CD14-positive monocyte (primary cell): ENCODE data around the gene FAM53B. TPM values are rescaled to one million over a fixed set of nuclear protein-coding genes. Genes with fewer than 3 reads are reported as not detected.

ENCODE experiments used
- DNase-seq, 3 donors: peaks; one replicate each; pipeline ENCODE4 v3.0.0-alpha.2; 2011 to 2022
- H2AFZ ChIP-seq: 2 replicates; pipeline ENCODE4 v1.6.0; 2012; ENCODE audit warnings: mild to moderate bottlenecking, low read depth, low read length, inconsistent platforms; ENCODE audit not compliant: insufficient read depth, poor library complexity, severe bottlenecking
- H3K27ac ChIP-seq, 2 donors: 1 replicate in 1 of 2; 2 replicates in 1 of 2; pipeline ENCODE4 v1.5.1; 2012 to 2013; ENCODE audit warnings: low read length in 2 of 2, control low read depth in 1 of 2, inconsistent platforms in 1 of 2, low read depth in 1 of 2, mild to moderate bottlenecking in 1 of 2
- H3K27me3 ChIP-seq, 2 donors: one replicate each; pipeline versions ENCODE4 v1.6.0 to v1.6.1; 2011 to 2013; ENCODE audit warnings: low read length in 2 of 2; ENCODE audit not compliant: control insufficient read depth in 2 of 2, insufficient read depth in 2 of 2
- H3K36me3 ChIP-seq, 2 donors: replicated peaks in 1 of 2; 1 replicate in 1 of 2; 2 replicates in 1 of 2; pipeline versions ENCODE4 v1.5.1 to v1.6.1; 2012 to 2013; ENCODE audit warnings: low read length in 2 of 2, control low read depth in 1 of 2, inconsistent platforms in 1 of 2, mild to moderate bottlenecking in 1 of 2; ENCODE audit not compliant: insufficient read depth in 2 of 2, control insufficient read depth in 1 of 2
- H3K4me1 ChIP-seq, 2 donors: 1 replicate in 1 of 2; 2 replicates in 1 of 2; pipeline versions ENCODE4 v1.5.1 to v1.6.1; 2012 to 2013; ENCODE audit warnings: low read length in 2 of 2, control low read depth in 1 of 2, inconsistent platforms in 1 of 2, mild to moderate bottlenecking in 1 of 2, moderate library complexity in 1 of 2; ENCODE audit not compliant: insufficient read depth in 2 of 2, control insufficient read depth in 1 of 2
- H3K4me2 ChIP-seq: replicated peaks from 2 replicates; pipeline ENCODE3; 2012; ENCODE audit warnings: low read length, moderate library complexity, mild to moderate bottlenecking; ENCODE audit not compliant: poor library complexity, severe bottlenecking; ENCODE audit errors: extremely low read depth
- H3K4me3 ChIP-seq, 3 experiments: fragments of 200-600 bp in 1 of 3; sonication (generic) in 1 of 3; replicated peaks in 1 of 3; 1 replicate in 2 of 3; 2 replicates in 1 of 3; pipeline ENCODE4 v1.5.1; 2011 to 2013; ENCODE audit warnings: low read length in 3 of 3, mild to moderate bottlenecking in 3 of 3, control low read depth in 2 of 3, low read depth in 2 of 3, inconsistent platforms in 1 of 3, moderate library complexity in 1 of 3
- H3K79me2 ChIP-seq: 2 replicates; pipeline ENCODE4 v1.6.0; 2012; ENCODE audit warnings: mild to moderate bottlenecking, control low read depth, inconsistent platforms, low read length, moderate library complexity; ENCODE audit not compliant: insufficient read depth
- H3K9ac ChIP-seq: 2 replicates; pipeline ENCODE4 v1.6.0; 2017; ENCODE audit warnings: low read length, mild to moderate bottlenecking; ENCODE audit not compliant: insufficient read depth, poor library complexity, severe bottlenecking
- H3K9me3 ChIP-seq, 2 donors: replicated peaks in 1 of 2; 1 replicate in 1 of 2; 2 replicates in 1 of 2; pipeline versions ENCODE4 v1.5.1 to v1.6.1; 2012 to 2013; ENCODE audit warnings: low read length in 2 of 2, control low read depth in 1 of 2; ENCODE audit not compliant: control insufficient read depth in 1 of 2, insufficient read depth in 1 of 2
- H4K20me1 ChIP-seq: 2 replicates; pipeline ENCODE4 v1.6.0; 2012; ENCODE audit warnings: mild to moderate bottlenecking, low read length, control low read depth, moderate library complexity; ENCODE audit not compliant: insufficient read depth
- H3K27ac Mint-ChIP-seq, 7 donors: one replicate each; pipeline ENCODE4 v1.8.0; 2020; ENCODE audit warnings: mild to moderate bottlenecking in 7 of 7, mixed read lengths in 7 of 7, moderate library complexity in 6 of 7, inconsistent platforms in 2 of 7
- H3K27me3 Mint-ChIP-seq, 3 donors: one replicate each; pipeline ENCODE4 v1.8.0; 2021 to 2022; ENCODE audit warnings: low read depth in 3 of 3, mild to moderate bottlenecking in 3 of 3, mixed read lengths in 3 of 3, moderate library complexity in 3 of 3, inconsistent platforms in 1 of 3
- H3K36me3 Mint-ChIP-seq, 2 donors: one replicate each; pipeline ENCODE4 v1.8.0; 2020; ENCODE audit warnings: mixed read lengths in 2 of 2, inconsistent platforms in 1 of 2, mild to moderate bottlenecking in 1 of 2
- H3K4me1 Mint-ChIP-seq: one replicate; pipeline ENCODE4 v1.8.0; 2020; ENCODE audit warnings: mild to moderate bottlenecking, mixed read lengths
- H3K4me3 Mint-ChIP-seq, 2 donors: one replicate each; pipeline ENCODE4 v1.8.0; 2020; ENCODE audit warnings: mild to moderate bottlenecking in 2 of 2, mixed read lengths in 2 of 2, moderate library complexity in 1 of 2
- H3K9me3 Mint-ChIP-seq, 7 donors: one replicate each; pipeline ENCODE4 v1.8.0; 2020 to 2022; ENCODE audit warnings: mixed read lengths in 7 of 7, mild to moderate bottlenecking in 6 of 7, moderate library complexity in 6 of 7, inconsistent platforms in 2 of 7
- WGBS: methylation state at CpG from one replicate; pipeline ENCODE4 v1.1.5; 2013; ENCODE audit warnings: missing lambda C conversion rate; ENCODE audit not compliant: insufficient coverage; 5-methylcytosine and 5-hydroxymethylcytosine counted together
- intact Hi-C, 2 donors: fragments of 100-400 bp; cut with micrococcal nuclease; formaldehyde crosslinking; loops; one replicate each; pipeline versions ENCODE4 v1.15.0 to v1.15.1; 2023
- polyA plus RNA-seq, 3 donors: library from polyadenylated mRNA; depleted of rRNA in 1 of 3; unstranded in 2 of 3; stranded (reverse) in 1 of 3; fragments of 300-500 nt in 2 of 3; fragments of >200 nt in 1 of 3; fragmentation: Illumina TruSeq in 2 of 3; gene quantifications; 1 replicate in 2 of 3; 2 replicates in 1 of 3; pipeline ENCODE4 v1.2.3, GENCODE V29; 2012 to 2021
- TF ChIP-seq, protein P1 (sequence below): fragments of 200-600 bp; IDR thresholded peaks from one replicate; pipeline ENCODE4 v1.8.0; 2022; ENCODE audit warnings: antibody characterized with exemption, mild to moderate bottlenecking

FAM53B gene
- polyA plus RNA-seq, 3 donors, result 5.8 to 23.3 (median 12.6) TPM

DNA sequence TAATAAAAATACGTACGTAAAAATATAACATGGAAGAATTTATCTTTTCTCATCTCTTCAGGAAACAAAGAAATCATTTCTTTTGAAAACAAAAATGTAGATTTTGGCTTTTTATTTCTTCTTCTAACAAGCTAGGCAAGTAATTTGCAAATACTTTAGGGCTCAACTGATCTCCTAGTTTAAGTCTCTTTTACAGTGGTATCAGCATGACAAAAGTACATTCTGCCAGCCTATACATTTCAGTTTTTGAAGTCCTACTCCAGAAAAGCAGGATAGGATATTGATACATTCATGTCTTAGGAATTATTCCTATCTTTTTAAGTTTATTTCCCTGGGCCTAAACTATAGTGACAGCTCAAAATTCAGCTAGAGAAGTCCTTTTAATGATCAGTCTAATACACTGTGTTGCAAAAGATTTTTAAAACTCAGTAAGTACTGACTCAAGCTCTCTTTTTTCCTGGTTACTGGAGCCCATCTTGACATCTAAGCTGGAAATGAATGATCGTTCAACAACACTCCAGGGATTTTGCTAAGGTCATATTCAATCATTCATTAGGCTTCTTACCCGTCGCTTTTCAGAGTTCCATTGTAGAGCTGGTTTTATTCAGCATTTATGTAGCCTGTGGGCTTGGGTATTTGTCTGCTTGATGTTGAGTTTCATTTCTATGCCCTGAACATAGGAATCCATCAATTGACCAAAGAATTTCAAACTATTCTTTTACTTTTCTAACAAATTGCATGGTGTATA lies 12.2 kb upstream of the FAM53B start:
- no peak for DNase-seq
- TF ChIP-seq, protein P1, sequence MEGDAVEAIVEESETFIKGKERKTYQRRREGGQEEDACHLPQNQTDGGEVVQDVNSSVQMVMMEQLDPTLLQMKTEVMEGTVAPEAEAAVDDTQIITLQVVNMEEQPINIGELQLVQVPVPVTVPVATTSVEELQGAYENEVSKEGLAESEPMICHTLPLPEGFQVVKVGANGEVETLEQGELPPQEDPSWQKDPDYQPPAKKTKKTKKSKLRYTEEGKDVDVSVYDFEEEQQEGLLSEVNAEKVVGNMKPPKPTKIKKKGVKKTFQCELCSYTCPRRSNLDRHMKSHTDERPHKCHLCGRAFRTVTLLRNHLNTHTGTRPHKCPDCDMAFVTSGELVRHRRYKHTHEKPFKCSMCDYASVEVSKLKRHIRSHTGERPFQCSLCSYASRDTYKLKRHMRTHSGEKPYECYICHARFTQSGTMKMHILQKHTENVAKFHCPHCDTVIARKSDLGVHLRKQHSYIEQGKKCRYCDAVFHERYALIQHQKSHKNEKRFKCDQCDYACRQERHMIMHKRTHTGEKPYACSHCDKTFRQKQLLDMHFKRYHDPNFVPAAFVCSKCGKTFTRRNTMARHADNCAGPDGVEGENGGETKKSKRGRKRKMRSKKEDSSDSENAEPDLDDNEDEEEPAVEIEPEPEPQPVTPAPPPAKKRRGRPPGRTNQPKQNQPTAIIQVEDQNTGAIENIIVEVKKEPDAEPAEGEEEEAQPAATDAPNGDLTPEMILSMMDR, result no peak
- Histone ChIP-seq H3K4me2 (no peak overlapping the region), H2AFZ (no peak overlapping the region), H4K20me1 (no peaks in the 10 kb centered on the region), H3K27ac (no peak overlapping the region), H3K27me3 (no peaks in the 10 kb centered on the region), H3K4me1 (no peaks in the 10 kb centered on the region), H3K4me3 (no peak overlapping the region), H3K79me2 (no peaks in the 10 kb centered on the region), H3K9ac (no peak overlapping the region), H3K36me3 (peaks cover 48 to 81% of the 10 kb centered on the region in 2 donors), H3K9me3 (no peaks in the 10 kb centered on the region)
- Mint-ChIP-seq H3K27me3 (peaks cover 0 to 2% (median 0%) of the 10 kb centered on the region in 3 donors), H3K36me3 (peaks cover 50 to 68% of the 10 kb centered on the region in 2 donors), H3K4me3 (no peak overlapping the region), H3K9me3 (no peaks in the 10 kb centered on the region), H3K4me1 (no peaks in the 10 kb centered on the region), H3K27ac (no peak overlapping the region)
- intact Hi-C loops, result no loop called here
- WGBS, result no CpG with 5 or more reads among the region's 5 CpGs

DNA sequence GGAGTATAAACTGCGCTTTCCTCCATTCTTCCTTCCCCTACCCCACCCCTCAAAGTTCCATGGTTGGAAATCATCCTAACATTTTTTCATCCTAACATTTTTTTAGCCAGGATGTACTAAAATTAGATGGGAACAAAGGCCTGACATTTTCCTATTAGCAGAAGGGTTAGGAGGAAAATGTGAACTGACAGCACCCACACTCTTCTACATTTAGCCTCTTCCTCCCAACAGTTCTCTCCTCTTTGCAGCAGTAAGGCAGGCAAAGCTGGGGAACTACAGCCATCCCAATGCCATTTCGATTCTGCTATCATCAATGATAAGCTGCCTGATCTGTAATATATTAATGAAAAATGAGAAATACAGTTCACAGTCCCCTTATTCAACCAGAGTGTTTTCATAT lies 11.4 kb upstream of the FAM53B start:
- H2AFZ ChIP-seq, result no peak overlapping the region
- no peak overlapping the region for H3K4me2 ChIP-seq
- peaks cover 0 to under 1% (median 0%) of the 10 kb centered on the region in 3 donors for H3K27me3 Mint-ChIP-seq
- H3K27ac Mint-ChIP-seq, result no peak overlapping the region
- no peaks in the 10 kb centered on the region for H3K4me1 Mint-ChIP-seq
- H3K4me3 ChIP-seq, result no peak overlapping the region
- intact Hi-C loops, result no loop called here
- WGBS, result no CpG with 5 or more reads among the region's 2 CpGs
- H3K36me3 ChIP-seq, result peaks cover 41 to 77% of the 10 kb centered on the region in 2 donors
- no peaks in the 10 kb centered on the region for H3K27me3 ChIP-seq
- H3K9me3 Mint-ChIP-seq, result no peaks in the 10 kb centered on the region
- no peaks in the 10 kb centered on the region for H3K79me2 ChIP-seq
- no peaks in the 10 kb centered on the region for H3K9me3 ChIP-seq
- no peak overlapping the region for H3K27ac ChIP-seq
- H3K36me3 Mint-ChIP-seq, result peaks cover 46 to 68% of the 10 kb centered on the region in 2 donors
- TF ChIP-seq, protein P1, result no peak
- DNase-seq, result no peak
- no peak overlapping the region for H3K9ac ChIP-seq
- H3K4me3 Mint-ChIP-seq, result no peak overlapping the region
- no peaks in the 10 kb centered on the region for H3K4me1 ChIP-seq
- H4K20me1 ChIP-seq, result no peaks in the 10 kb centered on the region
